CD4-positive, alpha-beta T cell treated with Interleukin-21 for 1 hour (primary cell): ENCODE results near the gene TMEM179.
"Not testable (repeated sequence)": the region's sequence is repeated elsewhere in the genome, so short reads cannot be mapped to it uniquely, and the experiment has no call there.

Experiments
- DNase-seq: peaks from one replicate; pipeline ENCODE4 v3.0.0-alpha.2; 2020

Gene TMEM179

GRCh38 chr14:104636846-104637545 lies 32.4 kb upstream of the TMEM179 start:
- not testable (repeated sequence) for DNase-seq

GRCh38 chr14:104636131-104636530 lies 31.6 kb upstream of the TMEM179 start:
- no peak for DNase-seq

GRCh38 chr14:104635717-104636116 lies 31.1 kb upstream of the TMEM179 start:
- DNase-seq, result no peak

GRCh38 chr14:104634886-104635570 lies 30.5 kb upstream of the TMEM179 start:
- no peak for DNase-seq

GRCh38 chr14:104634138-104634760 lies 29.7 kb upstream of the TMEM179 start:
- no peak for DNase-seq

- DNase-seq, result no peak
These were observed 28.9 kb upstream of the TMEM179 start for GRCh38 chr14:104633276-104634137.

GRCh38 chr14:104632781-104633180 lies 28.2 kb upstream of the TMEM179 start:
- no peak for DNase-seq

- DNase-seq, result no peak
These were observed 20.4 kb upstream of the TMEM179 start for GRCh38 chr14:104624939-104625338.

- no peak for DNase-seq
These were observed 9.7 kb upstream of the TMEM179 start for GRCh38 chr14:104614126-104614812.

- DNase-seq, result no peak
These were observed 7.3 kb upstream of the TMEM179 start for GRCh38 chr14:104611881-104612280.

- DNase-seq, result no peak
These were observed 6.3 kb upstream of the TMEM179 start for GRCh38 chr14:104610749-104611310.

- DNase-seq, result no peak
These were observed 5.1 kb upstream of the TMEM179 start for GRCh38 chr14:104609666-104610065.

- DNase-seq, result no peak
These were observed 716 bp downstream of the TMEM179 start for GRCh38 chr14:104603711-104604401.

GRCh38 chr14:104602933-104603325 lies 1.6 kb downstream of the TMEM179 start:
- DNase-seq, result no peak

GRCh38 chr14:104602315-104602932 lies 2.1 kb downstream of the TMEM179 start:
- DNase-seq, result no peak

GRCh38 chr14:104601786-104602185 lies 2.8 kb downstream of the TMEM179 start:
- no peak for DNase-seq

GRCh38 chr14:104600805-104601204 lies 3.8 kb downstream of the TMEM179 start:
- no peak for DNase-seq

- no peak for DNase-seq
These were observed 4.4 kb downstream of the TMEM179 start for GRCh38 chr14:104600141-104600643.

- no peak for DNase-seq
These were observed 5.1 kb downstream of the TMEM179 start for GRCh38 chr14:104599446-104599845.

GRCh38 chr14:104598910-104599273 lies 5.7 kb downstream of the TMEM179 start:
- DNase-seq, result no peak
